ENCODE measurements around the gene LRRC37A.
A peak's percentile ranks its signal among the peaks of the same experiment; 100 is the strongest.
"Not testable (repeated sequence)": the region's sequence is repeated elsewhere in the genome, so short reads cannot be mapped to it uniquely, and the experiment has no call there.

The LRRC37A gene

DNA sequence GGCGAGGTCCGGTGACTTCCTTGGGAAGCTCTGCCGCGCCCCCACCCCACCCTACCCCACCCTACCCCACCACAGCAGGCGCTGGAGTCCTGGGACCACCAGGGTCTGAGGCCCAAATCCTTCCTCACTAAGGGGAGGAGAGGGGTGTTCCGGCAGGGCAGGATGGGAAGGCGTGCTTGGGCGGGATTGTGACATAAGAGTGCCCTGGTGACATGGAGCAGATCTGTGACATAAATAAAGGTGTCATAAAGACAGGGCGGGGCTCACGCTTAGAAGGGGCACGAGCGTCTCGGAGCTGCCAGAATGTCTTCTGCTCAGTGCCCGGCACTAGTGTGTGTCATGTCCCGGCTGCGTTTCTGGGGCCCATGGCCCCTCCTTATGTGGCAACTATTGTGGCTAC lies at the start of gene LRRC37A:
TSS of gene LRRC37A (plus strand) at position 301 of the 400 bp plus-strand sequence. CDS start at position 304, 3 bp downstream.
- not testable (repeated sequence) for DNase-seq

DNA sequence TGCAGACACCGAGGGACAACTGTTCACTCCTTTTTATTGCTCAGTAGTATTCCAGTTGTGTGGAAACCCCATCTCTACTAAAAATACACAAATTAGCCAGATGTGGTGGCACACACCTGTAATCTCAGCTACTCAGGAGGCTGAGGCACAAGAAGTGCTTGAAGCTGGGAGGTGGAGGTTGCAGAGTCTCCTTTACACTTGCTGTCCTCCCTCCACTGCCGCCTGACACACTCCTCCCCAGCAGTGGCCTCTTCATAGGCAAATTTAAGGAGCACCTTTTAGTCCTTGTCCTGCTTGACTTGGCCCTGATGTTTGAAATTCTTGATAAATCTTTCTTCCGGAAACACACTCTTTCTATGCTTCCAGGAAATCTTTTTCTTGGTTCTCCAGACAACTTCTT lies 45.8 kb upstream of the LRRC37A start:
- DNase-seq: not testable (repeated sequence)

DNA sequence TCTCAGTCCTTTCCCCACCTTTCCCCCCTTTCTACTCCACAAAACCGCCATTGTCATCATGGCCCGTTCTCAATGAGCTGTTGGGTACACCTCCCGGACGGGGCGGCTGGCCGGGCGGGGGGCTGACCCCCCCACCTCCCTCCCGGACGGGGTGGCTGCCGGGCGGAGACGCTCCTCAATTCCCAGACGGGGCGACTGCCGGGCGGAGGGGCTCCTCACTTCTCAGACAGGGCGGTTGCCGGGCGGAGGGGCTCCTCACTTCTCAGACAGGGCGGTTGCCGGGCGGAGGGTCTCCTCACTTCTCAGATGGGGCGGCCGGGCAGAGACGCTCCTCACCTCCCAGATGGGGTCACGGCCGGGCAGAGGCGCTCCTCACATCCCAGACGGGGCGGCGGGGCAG lies 42.1 kb upstream of the LRRC37A start:
- not testable (repeated sequence) for DNase-seq

DNA sequence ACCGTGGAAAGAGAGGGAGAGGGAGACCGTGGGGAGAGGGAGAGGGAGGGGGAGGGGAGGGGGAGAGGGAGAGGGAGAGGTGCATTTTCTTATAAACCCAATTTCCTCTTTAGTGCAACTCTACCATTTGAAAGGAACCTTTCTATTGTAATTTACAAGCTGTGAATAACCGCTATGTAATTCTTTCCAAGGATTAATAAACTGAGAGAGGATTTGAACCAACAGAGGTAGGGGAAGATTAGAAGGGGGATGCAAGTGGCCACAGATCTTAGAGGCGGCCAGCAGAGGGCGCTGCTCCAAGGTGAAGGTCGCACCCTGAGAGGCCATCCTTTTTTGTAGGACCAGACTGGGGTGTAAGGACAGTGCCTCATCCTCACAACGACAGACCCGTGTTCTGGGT lies 41.2 kb upstream of the LRRC37A start:
- peak; percentile 81 to 86 for DNase-seq

DNA sequence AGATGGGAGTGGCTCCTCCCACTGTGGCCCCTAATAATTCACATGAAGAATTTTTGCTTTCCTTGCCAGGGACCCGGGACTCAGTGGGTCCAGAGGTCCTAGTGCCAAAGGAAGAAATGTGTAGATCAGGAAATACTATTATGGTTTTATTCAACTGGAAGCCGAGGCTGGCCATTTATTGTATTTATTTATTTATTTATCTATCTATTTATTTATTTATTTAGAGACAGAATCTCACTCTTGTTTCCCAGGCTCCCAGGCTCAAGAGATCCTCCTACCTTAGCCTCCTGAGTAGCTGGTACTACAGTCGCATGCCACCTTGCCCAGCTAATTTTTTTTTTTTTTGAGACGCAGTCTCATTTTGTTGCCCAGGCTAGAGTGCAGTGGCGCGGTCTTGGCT lies 40.7 kb upstream of the LRRC37A start:
- not testable (repeated sequence) for DNase-seq

DNA sequence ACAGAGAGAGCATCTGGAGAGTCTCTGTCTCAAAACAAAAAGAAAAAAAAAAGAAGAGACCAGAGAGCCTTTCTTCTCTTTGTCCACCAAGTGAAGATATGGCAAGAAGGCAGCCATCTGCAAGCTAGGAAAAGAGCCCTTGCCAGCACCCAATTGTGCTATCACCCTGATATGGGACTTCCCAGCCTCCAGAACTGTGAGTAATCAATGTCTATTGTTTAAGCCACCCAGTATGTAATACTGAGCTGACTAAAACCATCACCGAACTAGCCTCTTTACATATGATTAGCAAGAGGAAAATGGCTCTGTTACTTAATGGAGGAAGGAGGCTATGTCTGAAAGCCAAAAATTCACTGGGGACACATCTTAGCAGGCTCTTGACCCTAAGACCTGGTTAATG lies 38.6 kb upstream of the LRRC37A start:
- DNase-seq: not testable (repeated sequence)

DNA sequence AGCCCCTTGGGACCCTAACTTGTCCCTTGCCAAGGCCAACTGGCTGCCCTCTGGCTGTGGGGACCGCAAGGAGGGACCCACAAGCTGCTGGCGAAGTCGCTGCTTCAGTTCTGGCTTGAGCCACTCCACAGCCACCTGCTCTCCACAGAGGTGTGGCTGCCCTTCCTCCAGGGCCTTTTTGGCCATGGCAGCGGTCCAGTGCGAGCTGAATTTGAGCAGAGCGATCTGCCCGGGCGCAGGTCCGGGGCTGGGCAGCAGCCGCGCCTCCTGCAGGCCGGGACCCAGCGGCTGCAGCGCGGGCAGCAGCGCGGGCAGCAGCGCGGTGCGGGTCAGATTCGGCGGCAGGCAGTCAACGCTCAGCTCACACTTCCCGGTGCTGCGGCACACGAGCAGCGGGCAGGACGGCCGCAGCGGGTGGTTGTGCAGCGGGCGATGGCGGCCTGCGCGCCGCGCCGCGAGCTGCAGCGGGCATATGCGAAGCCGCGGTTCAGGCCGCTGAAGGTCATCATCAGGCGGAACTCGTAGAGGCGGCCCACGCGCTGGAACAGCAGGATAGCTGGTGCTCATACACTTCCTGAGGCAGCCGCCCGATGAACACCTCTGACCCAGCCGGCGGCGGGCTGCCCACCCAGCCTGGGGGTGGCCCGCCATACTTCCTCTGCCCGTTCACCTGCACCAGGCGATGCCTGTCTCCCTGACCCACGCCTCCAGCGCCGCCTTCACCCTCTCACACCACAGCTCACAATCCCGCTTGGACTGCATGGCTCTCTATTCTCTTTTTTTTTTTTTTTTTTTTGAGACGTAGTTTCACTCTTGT lies 34.9 kb upstream of the LRRC37A start:
- DNase-seq: peak; percentile 32 to 36

DNA sequence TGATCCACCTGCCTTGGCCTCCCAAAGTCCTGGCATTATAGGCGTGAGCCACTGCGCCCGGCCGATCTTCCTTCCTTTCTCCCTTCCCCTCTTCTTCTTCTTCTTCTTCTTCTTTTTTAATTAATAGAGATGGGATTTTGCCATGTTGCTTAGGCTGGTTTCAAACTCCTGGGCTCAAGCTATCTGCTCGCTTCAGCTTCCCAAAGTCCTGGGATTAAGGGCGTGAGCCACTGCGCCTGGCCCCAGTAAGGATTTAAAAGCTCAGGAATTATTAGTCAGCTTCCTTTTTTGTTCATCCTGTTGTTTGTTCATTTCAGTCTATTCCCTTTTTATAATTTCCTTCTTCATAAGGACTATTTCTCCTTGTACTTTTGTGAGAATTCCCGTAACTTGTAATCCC lies 32.7 kb upstream of the LRRC37A start:
- DNase-seq: no peak
- TF ChIP-seq POLR2A (IDR thresholded peaks at IDR 0.05; ENCODE audit: low read length) (no peak), GATA1 (IDR thresholded peaks at IDR 0.05; ENCODE audit: low read depth, low read length) (no peak)

DNA sequence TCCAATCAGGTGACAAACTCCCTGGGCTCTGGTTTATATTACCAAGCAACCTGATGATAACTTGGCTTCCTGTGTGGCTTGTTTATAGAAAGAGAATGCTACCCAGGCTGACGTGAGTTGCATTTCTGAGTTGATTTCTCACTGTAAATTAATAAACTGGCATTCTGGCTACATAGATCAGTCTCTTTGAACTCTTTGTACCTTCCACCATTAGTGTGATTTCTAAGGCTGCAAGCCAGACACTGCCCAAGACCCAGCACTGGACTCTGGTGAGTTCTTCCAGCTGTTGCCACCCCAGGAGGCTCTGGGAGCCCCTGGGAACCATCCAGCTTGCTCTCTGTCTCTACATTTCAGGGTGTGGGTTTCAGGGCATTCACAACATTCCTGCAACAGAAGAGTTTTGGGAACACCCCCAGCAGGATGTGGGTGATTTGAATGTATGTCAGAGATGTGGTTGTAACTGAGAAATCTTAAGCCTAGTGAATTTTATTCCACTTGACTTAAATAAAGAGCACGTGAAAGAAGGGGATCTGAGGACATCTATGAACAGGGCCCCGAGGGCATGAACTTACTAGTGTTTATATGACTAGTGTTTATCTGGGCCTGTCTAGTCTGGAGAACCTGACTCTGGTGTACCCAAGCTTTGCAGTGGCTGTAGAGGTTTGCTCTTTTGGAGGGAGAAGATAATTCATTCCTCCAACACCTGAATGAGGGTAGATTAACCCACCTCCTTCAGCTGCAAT lies 30.3 kb upstream of the LRRC37A start:
- TF ChIP-seq GATA1 (IDR thresholded peaks at IDR 0.05; ENCODE audit: low read depth, low read length): no peak
- TF ChIP-seq POLR2A (IDR thresholded peaks at IDR 0.05; ENCODE audit: low read length): no peak
- DNase-seq: no peak

DNA sequence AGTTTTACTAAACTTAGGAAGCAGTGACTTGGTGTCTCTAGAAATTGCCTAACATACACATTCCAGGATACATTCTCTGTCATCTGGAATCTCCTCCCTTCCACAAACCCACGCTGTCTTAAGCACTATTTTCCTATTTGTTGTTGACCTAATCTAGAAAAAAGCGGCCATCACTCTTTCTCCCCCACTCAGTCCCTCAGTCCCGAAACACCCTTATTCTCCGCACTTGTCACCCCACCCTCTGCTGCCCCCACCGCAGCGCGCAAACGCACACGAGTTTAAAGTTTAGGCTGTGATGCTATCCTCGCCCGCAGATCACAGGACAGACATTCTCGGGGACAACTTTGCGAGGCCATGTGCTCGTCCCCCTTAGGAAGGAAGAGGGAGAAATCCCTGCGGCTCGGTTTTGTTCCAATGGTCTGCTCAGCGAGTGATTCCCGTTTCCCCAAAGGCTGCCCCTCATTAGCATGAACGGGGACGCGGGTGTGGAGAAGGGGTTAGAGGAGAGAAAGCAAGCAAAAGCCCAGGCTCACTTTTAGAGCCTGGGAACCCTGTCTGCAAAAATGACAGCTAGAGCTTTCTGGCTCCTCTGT lies 28.8 kb upstream of the LRRC37A start:
- peak; percentile 58 to 60 for DNase-seq

DNA sequence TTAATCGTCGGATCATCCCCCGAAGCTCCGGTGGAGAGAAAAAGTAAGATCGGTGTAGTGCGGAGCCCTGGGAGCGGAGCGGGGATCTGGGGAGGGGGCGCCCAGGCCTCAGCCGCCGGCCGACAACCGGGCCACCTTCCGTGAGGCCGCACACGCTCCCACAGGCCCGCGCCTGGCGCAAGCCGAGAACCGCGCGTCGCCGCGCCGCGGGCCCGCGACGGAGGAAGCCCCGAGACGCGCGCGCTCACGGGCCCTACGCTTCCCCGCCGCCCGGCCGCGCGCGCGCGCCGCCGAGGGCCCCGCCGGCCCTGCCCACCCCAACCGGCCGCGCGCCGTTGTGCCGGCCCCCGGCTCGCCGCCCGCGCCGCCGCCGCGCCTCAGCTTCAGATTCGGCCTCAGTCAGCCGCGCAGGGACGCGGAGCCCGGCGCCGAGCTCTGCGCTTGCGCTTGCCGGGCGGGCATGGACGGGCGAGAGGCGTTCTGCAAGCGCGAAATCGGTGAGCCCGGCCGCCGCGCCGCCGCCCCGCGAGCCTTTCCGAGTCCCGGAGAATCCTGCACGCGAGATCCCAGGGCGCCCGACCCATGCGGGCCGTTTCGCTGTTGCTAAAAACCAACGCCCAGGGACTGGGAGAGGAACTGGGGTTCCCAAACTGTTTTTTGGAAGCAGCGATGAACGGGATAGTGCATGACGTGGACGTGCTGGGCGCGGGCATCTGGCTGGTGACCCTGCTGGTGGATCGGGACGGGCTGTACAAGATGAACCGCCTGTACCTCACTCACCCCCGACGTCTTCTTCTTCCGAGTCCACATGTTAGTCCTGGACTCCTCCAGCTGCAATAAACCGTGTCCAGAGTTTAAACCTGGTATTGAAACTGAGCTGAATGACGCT lies 28.0 kb upstream of the LRRC37A start:
- TF ChIP-seq GATA1 (IDR thresholded peaks at IDR 0.05; ENCODE audit: low read depth, low read length) (no peak), POLR2A (IDR thresholded peaks at IDR 0.05; ENCODE audit: low read length) (peak; percentile 60)
- peak; percentile 92 to 95 for DNase-seq

DNA sequence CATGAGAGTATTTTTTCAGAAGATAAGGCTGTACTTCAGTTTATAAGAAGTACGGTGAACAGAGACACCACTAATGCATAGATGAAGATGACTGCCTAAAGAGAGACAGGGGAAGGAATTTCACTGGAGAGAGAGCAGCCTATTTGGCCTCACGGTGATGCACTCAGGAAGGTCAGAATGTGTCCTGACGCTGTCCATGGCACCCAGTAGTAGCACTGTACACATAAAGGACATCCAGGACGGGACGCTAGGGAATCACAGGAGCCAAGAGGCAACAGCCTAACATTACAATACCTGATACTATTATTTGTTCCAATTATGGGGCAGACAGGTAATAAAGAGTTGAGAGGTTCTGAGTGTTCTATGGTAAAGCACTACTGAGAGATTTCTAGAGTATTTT lies 24.9 kb upstream of the LRRC37A start:
- no peak for TF ChIP-seq POLR2A (IDR thresholded peaks at IDR 0.05; ENCODE audit: low read length)
- no peak for TF ChIP-seq GATA1 (IDR thresholded peaks at IDR 0.05; ENCODE audit: low read depth, low read length)
- DNase-seq: no peak

DNA sequence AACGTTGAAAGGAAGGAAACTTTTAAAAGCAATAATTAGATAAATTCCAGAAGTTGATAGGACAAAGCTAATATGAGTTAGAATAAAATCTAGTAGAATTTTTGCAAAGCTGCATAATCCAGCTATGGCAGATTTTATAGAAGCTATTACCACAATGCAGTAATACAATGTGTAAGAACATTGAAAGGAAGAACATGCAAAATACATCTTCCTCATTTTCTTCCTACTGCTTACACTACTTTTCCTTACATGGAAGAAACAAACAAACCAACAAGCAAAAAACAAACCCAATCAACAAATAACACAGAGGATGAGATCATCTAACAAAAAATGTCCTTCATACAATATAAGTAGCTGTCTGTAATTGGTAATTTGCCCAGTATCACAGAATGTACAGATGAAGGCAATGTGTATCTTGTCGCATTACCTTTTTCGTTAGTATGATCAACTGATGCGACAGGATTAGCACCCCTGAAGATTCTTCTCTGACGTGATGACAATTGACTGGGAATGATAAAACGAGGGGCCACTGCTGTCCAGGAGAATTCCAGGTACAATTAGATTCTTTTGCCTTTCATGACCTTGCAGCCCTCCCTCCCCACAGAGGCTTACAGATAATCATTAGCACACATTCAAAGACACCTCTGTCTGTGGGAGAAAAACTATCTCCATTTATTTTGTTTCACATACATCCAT lies 21.2 kb upstream of the LRRC37A start:
- TF ChIP-seq POLR2A (IDR thresholded peaks at IDR 0.05; ENCODE audit: low read length) (no peak), GATA1 (IDR thresholded peaks at IDR 0.05; ENCODE audit: low read depth, low read length) (no peak)

DNA sequence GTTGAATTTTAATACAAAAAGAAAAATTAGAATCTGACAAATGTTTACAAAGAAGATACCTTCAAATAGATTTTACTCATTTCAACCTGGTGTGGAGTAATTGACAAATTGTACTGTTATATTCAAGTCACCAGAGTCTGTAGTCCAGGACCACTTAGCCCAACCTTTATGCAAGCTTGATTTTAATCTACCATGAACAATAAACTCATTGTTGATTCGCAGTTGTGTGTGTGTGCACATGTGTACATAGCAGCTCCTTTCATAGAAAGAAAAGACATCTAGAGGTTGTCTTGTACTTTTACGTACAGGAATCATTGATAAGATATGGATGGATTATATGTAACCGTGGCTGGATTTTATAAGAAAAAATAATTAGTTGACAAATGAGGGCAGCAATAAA lies 20.7 kb upstream of the LRRC37A start:
- no peak for TF ChIP-seq POLR2A (IDR thresholded peaks at IDR 0.05; ENCODE audit: low read length)
- no peak for TF ChIP-seq GATA1 (IDR thresholded peaks at IDR 0.05; ENCODE audit: low read depth, low read length)
- DNase-seq: no peak

More for the DNA sequence above, 21.2 kb upstream of the LRRC37A start:
- no peak for DNase-seq

DNA sequence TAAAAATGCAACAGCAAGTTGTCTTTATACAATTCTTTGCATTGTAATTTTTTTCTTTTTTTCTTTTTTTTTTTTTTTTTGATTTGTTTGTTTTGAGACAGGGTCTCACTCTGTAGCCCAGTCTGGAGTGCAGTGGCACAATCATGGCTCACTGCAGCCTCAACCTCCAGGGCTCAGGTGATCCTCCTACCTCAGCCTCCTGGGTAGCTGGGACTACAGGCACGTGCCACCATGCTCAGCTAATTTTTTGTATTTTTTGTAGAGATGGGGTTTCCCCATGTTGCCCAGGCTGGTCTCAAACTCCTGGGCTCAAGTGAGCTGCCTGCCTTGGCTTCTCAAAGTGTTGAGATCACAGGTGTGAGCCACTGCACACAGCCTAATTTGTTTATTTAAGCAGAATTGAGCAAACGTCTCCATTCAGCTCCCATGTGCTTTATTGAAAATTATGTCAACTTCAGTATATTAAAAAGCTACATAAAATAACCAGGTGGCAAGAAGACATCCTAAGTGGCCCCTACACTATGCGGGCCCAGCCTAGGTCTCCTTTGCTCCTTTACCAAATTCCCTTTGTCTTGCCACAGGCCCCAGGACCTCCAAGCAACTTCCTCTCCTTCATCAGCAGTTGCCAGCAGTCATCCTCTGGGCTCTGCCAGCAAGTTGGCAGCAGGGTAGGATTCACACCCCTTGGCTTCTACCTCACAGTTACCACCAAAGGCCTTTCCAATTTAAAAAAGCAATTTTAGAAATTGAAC lies 18.0 kb upstream of the LRRC37A start:
- DNase-seq: not testable (repeated sequence)

DNA sequence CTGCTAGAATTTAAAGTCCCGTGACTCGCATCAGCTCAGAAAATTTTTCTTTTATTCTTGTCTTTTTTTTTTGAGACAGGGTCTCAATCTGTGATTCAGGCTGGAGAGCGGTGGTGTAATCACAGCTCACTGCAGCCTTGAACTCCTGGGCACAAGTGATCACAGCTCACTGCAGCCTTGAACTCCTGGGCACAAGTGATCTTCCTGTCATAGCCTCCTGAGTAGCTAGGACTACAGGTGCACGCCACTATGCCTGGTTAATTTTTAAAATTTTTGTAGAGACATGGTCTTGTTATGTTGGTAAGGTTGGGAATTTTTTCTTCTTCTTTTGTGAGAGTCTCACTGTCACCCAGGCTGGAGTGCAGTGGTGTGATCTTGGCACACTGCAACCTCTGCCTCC lies 13.6 kb upstream of the LRRC37A start:
- not testable (repeated sequence) for DNase-seq

DNA sequence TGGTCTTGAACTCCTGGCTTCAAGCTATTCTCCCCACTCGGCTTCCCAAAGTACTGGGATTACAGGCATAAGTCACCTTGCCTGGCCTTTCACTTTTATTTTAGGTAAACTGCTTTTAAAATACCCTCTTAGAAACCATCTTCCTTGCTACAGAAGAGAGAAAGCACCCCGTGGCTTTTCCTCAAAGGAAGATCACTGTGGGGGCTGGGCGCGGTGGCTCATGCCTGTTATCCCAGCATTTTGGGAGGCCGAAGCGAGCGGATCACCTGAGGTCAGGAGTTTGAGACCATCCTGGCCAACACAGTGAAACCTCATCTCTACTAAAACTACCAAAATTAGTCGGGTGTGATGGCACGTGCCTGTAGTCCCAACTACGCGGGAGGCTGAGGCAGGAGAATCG lies 12.3 kb upstream of the LRRC37A start:
- not testable (repeated sequence) for DNase-seq

DNA sequence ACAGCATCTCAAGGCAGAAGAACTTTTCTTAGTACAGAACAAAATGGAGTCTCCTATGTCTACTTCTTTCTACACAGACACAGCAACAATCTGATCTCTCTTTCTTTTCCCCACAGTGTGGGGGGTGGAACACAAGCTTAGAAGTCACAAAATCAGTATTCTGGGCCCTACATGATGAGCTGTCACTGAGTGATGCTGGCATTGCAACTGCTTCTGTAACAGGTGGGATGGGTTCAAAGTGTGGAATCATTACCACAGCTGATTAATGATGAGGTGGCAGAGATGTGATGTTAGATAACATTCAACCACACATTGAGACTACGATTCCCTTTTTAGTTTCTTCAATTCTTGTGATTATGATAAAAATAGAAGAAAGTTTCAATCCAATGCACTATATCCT lies 10.5 kb upstream of the LRRC37A start:
- peak in 1 of 2 experiments; percentile 45 for DNase-seq

DNA sequence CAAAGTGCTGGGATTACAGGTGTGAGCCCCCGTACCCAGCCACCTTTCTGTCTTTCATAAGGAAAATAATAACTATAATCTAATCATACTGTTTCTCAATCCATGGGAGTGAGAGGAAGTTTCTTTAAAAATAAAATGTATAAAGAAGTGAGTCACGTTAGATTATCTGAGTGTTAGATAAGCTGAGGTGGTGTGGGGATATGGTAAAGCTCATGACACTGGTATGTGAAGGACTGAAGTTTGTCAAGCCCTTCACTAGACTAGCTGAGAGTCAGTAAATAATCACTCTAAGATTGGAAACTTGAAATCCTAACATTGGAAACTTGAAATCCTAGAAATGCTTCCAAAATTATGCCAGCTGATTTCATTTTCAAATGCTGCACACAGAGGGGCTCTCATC lies 9.4 kb upstream of the LRRC37A start:
- DNase-seq: not testable (repeated sequence)
